Measurements from ENCODE around the gene JSRP1. TPM values are rescaled to one million over a fixed set of nuclear protein-coding genes. Genes with fewer than 3 reads are reported as not detected.
A peak's percentile ranks its signal among the peaks of the same experiment; 100 is the strongest.

JSRP1 gene
- total RNA-seq, 6 experiments from 2014 or later: 0.28 to 0.81 (median 0.42) TPM; not detected in 3

DNA sequence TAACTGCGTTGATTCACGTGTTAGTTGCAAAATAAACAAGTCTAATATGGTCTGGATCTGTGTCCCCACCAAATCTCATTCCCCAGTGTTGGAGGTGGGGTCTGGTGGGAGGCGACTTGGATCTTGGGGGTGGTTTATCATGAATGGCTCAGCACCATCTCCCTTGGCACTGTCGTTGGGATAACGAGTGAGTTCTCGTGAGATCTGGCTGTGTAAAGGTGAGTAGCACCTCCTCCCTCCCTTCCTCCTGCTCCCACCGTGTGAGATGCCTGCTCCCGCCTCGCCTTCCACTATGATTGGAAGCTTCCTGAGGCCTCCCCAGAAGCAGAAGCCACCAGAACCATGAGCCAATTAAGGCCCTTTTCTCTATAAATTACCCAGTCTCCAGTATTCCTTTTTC lies 20.9 kb upstream of the JSRP1 start:
- Histone ChIP-seq H3K4me3 (no peak overlapping the region), H3K27me3 (no peaks in the 10 kb centered on the region), H3K4me1 (peaks cover 0 to 22% (median 4%) of the 10 kb centered on the region in 4 donors), H3K9me3 (no peaks in the 10 kb centered on the region), H3K27ac (no peak overlapping the region), H3K36me3 (peaks cover 0 to 15% (median 5%) of the 10 kb centered on the region in 4 donors)
- DNase-seq (no peak), ATAC-seq (no peak)
- WGBS (ENCODE audit: insufficient coverage, low coverage, low lambda C conversion rate, missing lambda C conversion rate): 80% methylated on average over 2 of the region's 9 CpGs
- TF ChIP-seq, protein P1, sequence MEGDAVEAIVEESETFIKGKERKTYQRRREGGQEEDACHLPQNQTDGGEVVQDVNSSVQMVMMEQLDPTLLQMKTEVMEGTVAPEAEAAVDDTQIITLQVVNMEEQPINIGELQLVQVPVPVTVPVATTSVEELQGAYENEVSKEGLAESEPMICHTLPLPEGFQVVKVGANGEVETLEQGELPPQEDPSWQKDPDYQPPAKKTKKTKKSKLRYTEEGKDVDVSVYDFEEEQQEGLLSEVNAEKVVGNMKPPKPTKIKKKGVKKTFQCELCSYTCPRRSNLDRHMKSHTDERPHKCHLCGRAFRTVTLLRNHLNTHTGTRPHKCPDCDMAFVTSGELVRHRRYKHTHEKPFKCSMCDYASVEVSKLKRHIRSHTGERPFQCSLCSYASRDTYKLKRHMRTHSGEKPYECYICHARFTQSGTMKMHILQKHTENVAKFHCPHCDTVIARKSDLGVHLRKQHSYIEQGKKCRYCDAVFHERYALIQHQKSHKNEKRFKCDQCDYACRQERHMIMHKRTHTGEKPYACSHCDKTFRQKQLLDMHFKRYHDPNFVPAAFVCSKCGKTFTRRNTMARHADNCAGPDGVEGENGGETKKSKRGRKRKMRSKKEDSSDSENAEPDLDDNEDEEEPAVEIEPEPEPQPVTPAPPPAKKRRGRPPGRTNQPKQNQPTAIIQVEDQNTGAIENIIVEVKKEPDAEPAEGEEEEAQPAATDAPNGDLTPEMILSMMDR (IDR thresholded peaks at IDR 0.05): no peak
- TF ChIP-seq POLR2A (IDR thresholded peaks at IDR 0.05): no peak
- intact Hi-C loops (cut with DNase I): no loop called here

DNA sequence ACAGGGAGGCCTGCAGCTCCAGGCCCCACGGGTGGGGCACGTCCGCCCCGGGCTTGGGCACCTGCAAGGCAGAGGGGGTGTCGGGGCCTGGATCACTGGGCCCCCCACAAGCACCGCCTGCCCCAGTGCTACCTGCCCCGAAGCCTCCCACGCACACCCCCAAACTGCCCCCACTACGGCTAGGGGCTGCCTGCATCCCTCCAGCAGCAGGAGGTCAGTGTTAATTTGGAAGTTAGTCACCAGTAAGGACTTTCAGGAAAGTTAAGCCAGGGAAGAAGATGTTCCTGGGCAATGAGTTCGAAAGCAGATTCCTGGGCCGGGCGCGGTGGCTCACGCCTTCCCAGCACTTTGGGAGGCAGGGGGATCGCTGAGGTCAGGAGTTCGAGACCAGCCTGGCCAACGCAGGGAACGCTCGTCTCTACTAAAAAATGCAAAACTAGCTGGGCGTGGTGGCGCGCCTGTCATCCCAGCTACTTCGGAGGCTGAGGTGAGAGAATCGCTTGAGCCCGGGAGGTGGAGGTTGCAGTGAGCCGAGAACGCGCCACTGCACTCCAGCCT lies 20.3 kb upstream of the JSRP1 start:
- intact Hi-C loops (cut with DNase I): no loop called here
- 94% methylated on average over 19 of the region's 28 CpGs for WGBS (ENCODE audit: insufficient coverage, low coverage, low lambda C conversion rate, missing lambda C conversion rate)
- no peaks in the 10 kb centered on the region for H3K9me3 ChIP-seq
- H3K36me3 ChIP-seq: peaks cover 0 to 18% (median 5%) of the 10 kb centered on the region in 4 donors
- no peak for ATAC-seq
- H3K4me1 ChIP-seq: peaks cover 0 to 28% (median 7%) of the 10 kb centered on the region in 4 donors
- DNase-seq: no peak
- TF ChIP-seq, protein P1 (IDR thresholded peaks at IDR 0.05): no peak
- no peak for TF ChIP-seq POLR2A (IDR thresholded peaks at IDR 0.05)
- H3K27me3 ChIP-seq: no peaks in the 10 kb centered on the region
- H3K4me3 ChIP-seq: no peak overlapping the region
- no peak overlapping the region for H3K27ac ChIP-seq

DNA sequence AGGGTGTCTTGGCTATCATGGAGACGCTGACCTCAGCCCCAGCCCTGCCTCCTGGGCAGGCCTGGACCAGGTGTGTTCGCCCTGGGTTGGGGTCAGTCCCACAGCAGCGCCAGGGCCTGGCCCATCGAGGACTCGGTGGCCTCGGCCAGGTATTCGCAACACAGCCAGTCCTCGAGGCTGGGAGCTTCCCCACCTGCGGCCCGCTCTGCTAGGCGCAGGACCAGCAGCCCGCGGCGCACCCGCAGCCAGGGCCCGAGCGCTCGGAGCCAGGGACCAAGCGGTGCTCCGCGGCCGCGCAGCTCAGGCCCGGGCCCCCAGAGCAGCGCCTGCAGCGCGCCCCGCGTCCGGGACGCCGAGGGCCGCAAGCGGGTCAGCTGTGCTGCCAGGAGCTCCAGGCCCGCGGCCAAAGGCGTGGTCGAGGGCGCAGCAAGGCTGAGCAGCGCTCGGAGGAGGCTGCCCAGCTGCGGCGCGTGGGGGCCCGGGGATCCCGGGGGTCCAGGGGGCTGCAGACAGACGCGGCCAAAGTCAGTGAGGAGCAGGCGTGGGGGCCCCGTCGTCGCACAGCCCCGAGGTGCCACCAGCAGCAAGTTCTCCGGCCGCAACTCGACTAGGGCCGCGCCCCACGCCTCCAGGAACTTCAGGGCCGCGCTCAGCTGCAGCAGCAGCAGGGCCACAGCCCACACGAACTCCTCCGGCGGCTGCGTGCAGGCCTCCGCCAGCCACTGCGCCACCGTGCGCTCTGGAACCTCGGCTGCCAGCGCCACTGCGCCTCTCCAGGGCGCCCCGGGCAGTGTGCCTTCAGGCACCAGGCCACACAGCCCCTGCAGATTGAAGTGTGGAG lies 19.6 kb upstream of the JSRP1 start:
- WGBS (ENCODE audit: insufficient coverage, low coverage, low lambda C conversion rate, missing lambda C conversion rate): 71% methylated on average over 9 of the region's 74 CpGs
- intact Hi-C loops (cut with DNase I): no loop called here

DNA sequence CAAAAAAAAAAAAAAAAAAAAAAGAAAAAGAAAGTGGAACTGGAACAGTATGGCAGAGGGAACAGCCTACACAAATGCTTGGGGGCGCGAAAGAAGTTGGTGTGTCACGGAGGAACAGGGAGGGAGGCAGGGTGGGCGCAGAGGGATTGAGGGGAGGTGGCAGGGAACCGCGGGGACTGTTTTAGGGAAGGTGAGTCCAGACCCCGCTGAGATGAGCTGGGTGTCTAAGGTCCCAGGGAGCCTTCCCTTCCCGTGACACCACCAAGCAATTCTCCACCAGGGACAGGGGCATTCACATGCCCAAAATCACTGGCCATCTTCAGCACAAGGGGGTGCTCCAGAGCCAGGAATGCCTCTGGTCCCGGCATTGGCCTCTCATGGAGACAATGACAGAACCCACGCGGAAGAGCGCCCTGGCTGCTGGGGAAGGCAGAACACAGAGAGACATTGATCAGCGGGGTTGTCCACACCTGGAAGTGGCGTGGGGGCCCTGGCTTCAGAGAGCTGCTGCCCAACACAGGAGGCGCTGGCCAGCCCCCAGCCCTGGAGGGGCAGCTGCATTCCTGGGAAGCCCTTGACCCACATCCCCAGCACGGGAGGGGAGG lies 18.8 kb upstream of the JSRP1 start:
- 55% methylated on average over 5 of the region's 16 CpGs for WGBS (ENCODE audit: insufficient coverage, low coverage, low lambda C conversion rate, missing lambda C conversion rate)
- Histone ChIP-seq H3K4me3 (no peak overlapping the region), H3K27ac (no peak overlapping the region), H3K4me1 (peaks cover 0 to 32% (median 8%) of the 10 kb centered on the region in 4 donors), H3K9me3 (no peaks in the 10 kb centered on the region), H3K36me3 (peaks cover 0 to 18% (median 5%) of the 10 kb centered on the region in 4 donors), H3K27me3 (no peaks in the 10 kb centered on the region)
- TF ChIP-seq POLR2A (IDR thresholded peaks at IDR 0.05): no peak
- TF ChIP-seq, protein P1 (IDR thresholded peaks at IDR 0.05): peak; percentile 51 to 57 (median 54)
- intact Hi-C loops (cut with DNase I): loop anchor here (5.0 kb wide), 2 partner anchors 38 to 113 kb away; partner anchors contain the start of genes PLEKHJ1 (in 2 of the 2), SF3A2 (in 2 of the 2) and DOT1L (in 1 of the 2)
- DNase-seq: peak in 2 of 3 donors; percentile 57 to 70
- peak; percentile 35 to 45 (median 38) for ATAC-seq

More for the DNA sequence above, 19.6 kb upstream of the JSRP1 start:
- DNase-seq: no peak
- H3K4me3 ChIP-seq: no peak overlapping the region
- no peak overlapping the region for H3K27ac ChIP-seq
- TF ChIP-seq, protein P1 (IDR thresholded peaks at IDR 0.05): no peak
- TF ChIP-seq POLR2A (IDR thresholded peaks at IDR 0.05): no peak
- no peaks in the 10 kb centered on the region for H3K9me3 ChIP-seq
- no peak for ATAC-seq
- peaks cover 0 to 32% (median 8%) of the 10 kb centered on the region in 4 donors for H3K4me1 ChIP-seq
- no peaks in the 10 kb centered on the region for H3K27me3 ChIP-seq
- peaks cover 0 to 18% (median 5%) of the 10 kb centered on the region in 4 donors for H3K36me3 ChIP-seq
